ENCODE data around the gene YPEL3. TPM values are rescaled to one million over a fixed set of nuclear protein-coding genes. Genes with fewer than 3 reads are reported as not detected.

Gene YPEL3
- total and polyA plus RNA-seq, 2 donors (not counting 3 experiments of a cell fraction or from before 2014, with no cell fraction given) = 46.1 to 78.0 TPM

GRCh38 chr16:30104492-30104891 is 8.5 kb upstream of the YPEL3 start:
- H3K9me1 ChIP-seq (replicated peaks; ENCODE audit: control insufficient read depth, extremely low read depth, insufficient read depth, low read length) = no peaks in the 10 kb centered on the region
- dilution Hi-C loops (cut with MboI; ENCODE audit: extremely low pct_ligation_motif_present, low sequenced_read_pairs) (no loop called here), intact Hi-C loops (cut with micrococcal nuclease) (no loop called here)
- H4K20me1 ChIP-seq (replicated peaks; ENCODE audit: control insufficient read depth, extremely low read depth, insufficient read depth, low read length) = no peaks in the 10 kb centered on the region
- H3K27ac ChIP-seq (ENCODE audit: insufficient read depth, low read depth, low read length) = no peak overlapping the region
- H3K36me3 ChIP-seq (ENCODE audit: control insufficient read depth in 2 of 2, extremely low read depth in 1 of 2, insufficient read depth in 2 of 2, low read length in 2 of 2) = peaks cover 4 to 21% of the 10 kb centered on the region in 2 experiments
- CTCF ChIA-PET = interaction anchor here (1.8 to 4.9 kb wide), 3 partner anchors 8 to 13 kb away, joined by 5 to 30 read pairs (median 15); partner anchors contain the start of genes GDPD3 and TBX6
- H2AFZ ChIP-seq (ENCODE audit: low read depth, low read length) = no peak overlapping the region
- no peaks in the 10 kb centered on the region for H3K27me3 ChIP-seq (ENCODE audit: control insufficient read depth in 2 of 2, insufficient read depth in 2 of 2, low read length in 2 of 2)
- H3K79me2 ChIP-seq (ENCODE audit: control insufficient read depth, insufficient read depth, low read length) = no peaks in the 10 kb centered on the region
- no TSS peak for BruUV-seq (replicated peaks)
- H3K4me2 ChIP-seq (ENCODE audit: insufficient read depth, low read length) = no peak overlapping the region
- FAIRE-seq = no peak
- H3K4me3 ChIP-seq (replicated peaks in 1 of 3; ENCODE audit: insufficient read depth in 1 of 3, low read depth in 1 of 3, low read length in 3 of 3) = no peak overlapping the region
- POLR2A ChIA-PET = no interaction called here
- no peaks in the 10 kb centered on the region for H3K4me1 ChIP-seq (ENCODE audit: control insufficient read depth, extremely low read depth, insufficient read depth, low read length)
- no peak overlapping the region for H3K9ac ChIP-seq (replicated peaks; ENCODE audit: extremely low read depth, insufficient read depth, low read length)
- TF ChIP-seq POLR2AphosphoS5 (IDR thresholded peaks at IDR 0.05; ENCODE audit: insufficient read depth, low read depth, low read length) (no peak), FOS (IDR thresholded peaks at IDR 0.05; ENCODE audit: borderline replicate concordance, insufficient read depth, low read length) (no peak), JUN (IDR thresholded peaks at IDR 0.05; ENCODE audit: borderline replicate concordance, insufficient read depth, insufficient read length, low read depth) (no peak), EZH2 (IDR thresholded peaks at IDR 0.05; ENCODE audit: borderline replicate concordance, low read depth, low read length, severe bottlenecking) (no peak), CTCF (IDR thresholded peaks at IDR 0.05; ENCODE audit: extremely low read depth in 1 of 2, insufficient read depth in 1 of 2, low read depth in 1 of 2, low read length in 2 of 2) (no peak), MYC (IDR thresholded peaks at IDR 0.05; ENCODE audit: low read depth, low read length) (no peak), MAX (IDR thresholded peaks at IDR 0.05; ENCODE audit: insufficient read depth, insufficient read length) (no peak), POLR2A (IDR thresholded peaks at IDR 0.05; ENCODE audit: low read depth, low read length) (no peak), GATA2 (IDR thresholded peaks at IDR 0.05; ENCODE audit: insufficient read depth, insufficient read length, low read depth, low read length) (no peak)
- no peaks in the 10 kb centered on the region for H3K9me3 ChIP-seq (replicated peaks; ENCODE audit: control insufficient read depth, insufficient read depth, low read length)
- no peak for DNase-seq (ENCODE audit: low read depth, low spot score)

Data from endothelial cell of umbilical vein (primary cell).